Measurements from ENCODE around the gene ADAM21. TPM values are rescaled to one million over a fixed set of nuclear protein-coding genes. Genes with fewer than 3 reads are reported as not detected.
"Not testable (repeated sequence)": the region's sequence is repeated elsewhere in the genome, so short reads cannot be mapped to it uniquely, and the experiment has no call there.

The ADAM21 gene
- total and polyA plus RNA-seq, 7 experiments from 2014 or later: 0.14 to 0.29 (median 0.16) TPM; not detected in 4

- Histone ChIP-seq H3K27me3 (ENCODE audit: control insufficient read depth in 2 of 2, insufficient read depth in 2 of 2, low read length in 2 of 2) (no peaks in the 10 kb centered on the region), H3K4me1 (ENCODE audit: control insufficient read depth in 2 of 2, insufficient read depth in 2 of 2, low read length in 2 of 2) (peaks cover 0 to 13% of the 10 kb centered on the region in 2 donors), H3K36me3 (ENCODE audit: control insufficient read depth in 2 of 3, insufficient read depth in 3 of 3, low read length in 3 of 3) (peaks cover 0 to 3% (median 0%) of the 10 kb centered on the region in 3 experiments), H3K9me3 (ENCODE audit: control insufficient read depth in 2 of 3, low read length in 3 of 3) (no peaks in the 10 kb centered on the region), H3K4me3 (ENCODE audit: low read length) (peak within 1 kb of the TSS; percentile 78), H3K27ac (ENCODE audit: low read depth, low read length) (peak within 1 kb of the TSS; percentile 68)
- H3K4me3 Mint-ChIP-seq: peak within 1 kb of the TSS; percentile 87 to 98 (median 94)
- peaks cover 12 to 49% (median 45%) of the 10 kb centered on the region in 7 donors for H3K4me1 Mint-ChIP-seq
- H3K27ac Mint-ChIP-seq: peak within 1 kb of the TSS; percentile 22 to 97 (median 92)
- ChIA-PET CTCF (no interaction called here), POLR2A (no interaction called here)
- intact Hi-C loops (cut with micrococcal nuclease): loop anchor here (1.0 kb wide), 1 partner anchor 58 kb away; the partner anchor contains the start of gene COX16 (in 2 of the 2)
- peaks cover 0 to 12% (median 2%) of the 10 kb centered on the region in 5 donors for H3K36me3 Mint-ChIP-seq
- DNase-seq: peak; percentile 11 to 57 (median 48)
- no peaks in the 10 kb centered on the region for H3K9me3 Mint-ChIP-seq
- H3K27me3 Mint-ChIP-seq: peaks cover 2 to 5% (median 3%) of the 10 kb centered on the region in 5 donors
- peak; percentile 80 for ATAC-seq
Observed at GRCh38 chr14:70416725-70417349, 35.1 kb upstream of the ADAM21 start, which contains the start of gene SYNJ2BP. SYNJ2BP (minus strand) TSS chr14:70417090; CDS start chr14:70416963, 127 bp downstream.

GRCh38 chr14:70419270-70419931 is 32.6 kb upstream of the ADAM21 start:
- H3K36me3 ChIP-seq (ENCODE audit: control insufficient read depth in 2 of 3, insufficient read depth in 3 of 3, low read length in 3 of 3); H3K27ac ChIP-seq (ENCODE audit: low read depth, low read length); H3K27me3 Mint-ChIP-seq; H3K27me3 ChIP-seq (ENCODE audit: control insufficient read depth in 2 of 2, insufficient read depth in 2 of 2, low read length in 2 of 2); H3K4me3 ChIP-seq (ENCODE audit: low read length); H3K27ac Mint-ChIP-seq; ATAC-seq; DNase-seq; intact Hi-C loops (cut with micrococcal nuclease); H3K36me3 Mint-ChIP-seq; H3K9me3 Mint-ChIP-seq; H3K9me3 ChIP-seq (ENCODE audit: control insufficient read depth in 2 of 3, low read length in 3 of 3); CTCF ChIA-PET; H3K4me1 ChIP-seq (ENCODE audit: control insufficient read depth in 2 of 2, insufficient read depth in 2 of 2, low read length in 2 of 2): not testable (repeated sequence)
- peaks cover 12 to 29% (median 27%) of the 10 kb centered on the region in 7 donors for H3K4me1 Mint-ChIP-seq
- H3K4me3 Mint-ChIP-seq: peak overlapping the region in 2 of 10 donors; percentile 13 to 18
- POLR2A ChIA-PET: interaction anchor here (0.7 kb wide), 1 partner anchor 681 kb away, joined by 3 read pairs; no protein-coding TSS in a partner anchor

GRCh38 chr14:70422538-70422937 is 29.4 kb upstream of the ADAM21 start:
- no peaks in the 10 kb centered on the region for H3K9me3 ChIP-seq (ENCODE audit: control insufficient read depth in 2 of 3, low read length in 3 of 3)
- no peaks in the 10 kb centered on the region for H3K4me1 ChIP-seq (ENCODE audit: control insufficient read depth in 2 of 2, insufficient read depth in 2 of 2, low read length in 2 of 2)
- H3K27ac ChIP-seq (ENCODE audit: low read depth, low read length): no peak overlapping the region
- Mint-ChIP-seq H3K9me3 (peaks cover 0 to 7% (median 0%) of the 10 kb centered on the region in 11 donors), H3K36me3 (no peaks in the 10 kb centered on the region), H3K27ac (no peak overlapping the region), H3K4me3 (no peak overlapping the region), H3K27me3 (peaks cover 2 to 9% (median 8%) of the 10 kb centered on the region in 5 donors), H3K4me1 (no peaks in the 10 kb centered on the region)
- ATAC-seq: no peak
- no peak for DNase-seq
- H3K27me3 ChIP-seq (ENCODE audit: control insufficient read depth in 2 of 2, insufficient read depth in 2 of 2, low read length in 2 of 2): no peaks in the 10 kb centered on the region
- ChIA-PET POLR2A (no interaction called here), CTCF (no interaction called here)
- no peak overlapping the region for H3K4me3 ChIP-seq (ENCODE audit: low read length)
- H3K36me3 ChIP-seq (ENCODE audit: control insufficient read depth in 2 of 3, insufficient read depth in 3 of 3, low read length in 3 of 3): no peaks in the 10 kb centered on the region
- intact Hi-C loops (cut with micrococcal nuclease): no loop called here

DNA sequence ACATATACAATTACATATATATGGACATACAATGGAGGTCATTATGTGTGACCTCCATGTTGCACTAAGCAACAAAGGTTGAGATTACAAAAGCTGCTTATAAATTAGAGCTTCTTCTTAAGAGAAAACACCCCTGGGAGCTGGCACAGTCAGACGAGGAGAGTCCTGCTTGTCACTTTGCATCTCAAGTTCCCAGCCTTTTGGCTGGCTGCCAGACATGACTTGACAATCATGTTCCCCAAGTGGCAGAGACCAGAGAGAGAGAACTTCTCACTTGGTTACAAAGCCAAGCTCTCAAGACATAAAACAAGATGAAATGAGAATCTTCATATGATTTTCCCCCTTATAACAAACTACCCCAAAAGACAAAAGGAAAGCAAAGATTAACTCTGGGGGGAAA is 26.6 kb upstream of the ADAM21 start:
- H3K4me1 Mint-ChIP-seq: no peaks in the 10 kb centered on the region
- Histone ChIP-seq H3K9me3 (ENCODE audit: control insufficient read depth in 2 of 3, low read length in 3 of 3) (no peaks in the 10 kb centered on the region), H3K4me1 (ENCODE audit: control insufficient read depth in 2 of 2, insufficient read depth in 2 of 2, low read length in 2 of 2) (no peaks in the 10 kb centered on the region), H3K27ac (ENCODE audit: low read depth, low read length) (no peak overlapping the region), H3K36me3 (ENCODE audit: control insufficient read depth in 2 of 3, insufficient read depth in 3 of 3, low read length in 3 of 3) (no peaks in the 10 kb centered on the region), H3K27me3 (ENCODE audit: control insufficient read depth in 2 of 2, insufficient read depth in 2 of 2, low read length in 2 of 2) (no peaks in the 10 kb centered on the region), H3K4me3 (ENCODE audit: low read length) (no peak overlapping the region)
- ATAC-seq: no peak
- peaks cover 0 to 11% (median 0%) of the 10 kb centered on the region in 5 donors for H3K36me3 Mint-ChIP-seq
- H3K27ac Mint-ChIP-seq: no peak overlapping the region
- CTCF ChIA-PET: no interaction called here
- no peak for DNase-seq
- intact Hi-C loops (cut with micrococcal nuclease): no loop called here
- POLR2A ChIA-PET: no interaction called here
- H3K4me3 Mint-ChIP-seq: no peak overlapping the region
- peaks cover 2 to 19% (median 11%) of the 10 kb centered on the region in 5 donors for H3K27me3 Mint-ChIP-seq
- H3K9me3 Mint-ChIP-seq: peaks cover 0 to 26% (median 5%) of the 10 kb centered on the region in 11 donors

GRCh38 chr14:70426555-70426954 is 25.4 kb upstream of the ADAM21 start:
- H3K27me3 ChIP-seq (ENCODE audit: control insufficient read depth in 2 of 2, insufficient read depth in 2 of 2, low read length in 2 of 2); DNase-seq; H3K36me3 ChIP-seq (ENCODE audit: control insufficient read depth in 2 of 3, insufficient read depth in 3 of 3, low read length in 3 of 3); intact Hi-C loops (cut with micrococcal nuclease); CTCF ChIA-PET; H3K9me3 ChIP-seq (ENCODE audit: control insufficient read depth in 2 of 3, low read length in 3 of 3); H3K4me3 Mint-ChIP-seq; POLR2A ChIA-PET; H3K4me3 ChIP-seq (ENCODE audit: low read length); H3K4me1 ChIP-seq (ENCODE audit: control insufficient read depth in 2 of 2, insufficient read depth in 2 of 2, low read length in 2 of 2); H3K27ac ChIP-seq (ENCODE audit: low read depth, low read length); H3K4me1 Mint-ChIP-seq; ATAC-seq; H3K27ac Mint-ChIP-seq: not testable (repeated sequence)
- peaks cover 3 to 38% (median 15%) of the 10 kb centered on the region in 11 donors for H3K9me3 Mint-ChIP-seq
- H3K36me3 Mint-ChIP-seq: peaks cover 0 to 11% (median 6%) of the 10 kb centered on the region in 5 donors
- H3K27me3 Mint-ChIP-seq: peaks cover 0 to 29% (median 16%) of the 10 kb centered on the region in 5 donors

GRCh38 chr14:70436867-70437266 is 15.1 kb upstream of the ADAM21 start:
- no peak for DNase-seq
- Histone ChIP-seq H3K9me3 (ENCODE audit: control insufficient read depth in 2 of 3, low read length in 3 of 3) (peaks cover 0 to 9% (median 0%) of the 10 kb centered on the region in 3 experiments), H3K4me3 (ENCODE audit: low read length) (no peak overlapping the region), H3K4me1 (ENCODE audit: control insufficient read depth in 2 of 2, insufficient read depth in 2 of 2, low read length in 2 of 2) (no peaks in the 10 kb centered on the region), H3K36me3 (ENCODE audit: control insufficient read depth in 2 of 3, insufficient read depth in 3 of 3, low read length in 3 of 3) (no peaks in the 10 kb centered on the region), H3K27me3 (ENCODE audit: control insufficient read depth in 2 of 2, insufficient read depth in 2 of 2, low read length in 2 of 2) (no peaks in the 10 kb centered on the region), H3K27ac (ENCODE audit: low read depth, low read length) (no peak overlapping the region)
- no peaks in the 10 kb centered on the region for H3K4me1 Mint-ChIP-seq
- CTCF ChIA-PET: no interaction called here
- POLR2A ChIA-PET: no interaction called here
- H3K9me3 Mint-ChIP-seq: peaks cover 15 to 73% (median 40%) of the 10 kb centered on the region in 11 donors
- H3K27me3 Mint-ChIP-seq: peaks cover 0 to 40% (median 29%) of the 10 kb centered on the region in 5 donors
- ATAC-seq: no peak
- H3K27ac Mint-ChIP-seq: no peak overlapping the region
- H3K36me3 Mint-ChIP-seq: peaks cover 0 to 30% (median 19%) of the 10 kb centered on the region in 5 donors
- H3K4me3 Mint-ChIP-seq: no peak overlapping the region
- intact Hi-C loops (cut with micrococcal nuclease): no loop called here

Data from naive thymus-derived CD4-positive, alpha-beta T cell (primary cell).